ENCODE measurements around the gene MYL9.

Gene MYL9

DNA sequence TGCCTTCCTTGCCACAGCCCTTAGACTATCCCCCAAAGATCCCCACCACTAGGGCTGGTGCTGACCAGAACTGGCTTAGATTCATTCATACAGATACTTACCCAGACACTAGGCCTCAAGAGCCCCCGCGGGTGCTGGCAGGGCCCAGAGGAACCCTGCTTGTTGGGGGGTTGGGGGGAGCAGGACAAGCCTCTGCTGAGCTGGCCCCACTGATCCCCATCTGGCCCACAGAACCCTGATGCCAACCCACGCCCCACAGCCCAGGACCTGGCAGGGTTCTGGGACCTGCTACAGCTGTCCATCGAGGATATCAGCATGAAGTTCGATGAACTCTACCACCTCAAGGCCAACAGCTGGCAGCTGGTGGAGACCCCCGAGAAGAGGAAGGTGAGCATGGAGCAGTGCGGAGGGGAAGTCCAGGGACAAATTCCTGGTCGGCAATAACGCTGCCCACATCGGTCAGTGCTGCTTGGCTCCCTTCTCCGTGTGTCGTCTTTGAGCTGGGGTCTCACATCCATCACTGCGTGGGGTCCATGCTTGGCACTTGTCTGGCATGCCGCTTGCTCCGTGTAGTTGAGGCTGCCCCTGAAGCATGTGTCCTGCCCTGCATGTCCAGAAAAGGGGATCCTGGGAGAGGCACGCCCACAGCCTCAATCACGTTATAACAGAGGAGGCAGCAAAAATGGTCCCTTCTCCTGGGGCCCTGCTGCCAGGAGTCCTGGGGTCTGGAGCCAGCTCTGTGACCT is 15.5 kb upstream of the MYL9 start:
- FAIRE-seq (no peak), DNase-seq (ENCODE audit: extremely low spot score, insufficient read length, low read depth) (no peak)

- DNase-seq (ENCODE audit: extremely low spot score, insufficient read length, low read depth) (no peak), FAIRE-seq (no peak)
These were observed 14.8 kb upstream of the MYL9 start for GRCh38 chr20:36526521-36527011.

GRCh38 chr20:36527331-36528125 is 13.8 kb upstream of the MYL9 start:
- no peak for FAIRE-seq
- DNase-seq (ENCODE audit: extremely low spot score, insufficient read length, low read depth), result no peak

DNA sequence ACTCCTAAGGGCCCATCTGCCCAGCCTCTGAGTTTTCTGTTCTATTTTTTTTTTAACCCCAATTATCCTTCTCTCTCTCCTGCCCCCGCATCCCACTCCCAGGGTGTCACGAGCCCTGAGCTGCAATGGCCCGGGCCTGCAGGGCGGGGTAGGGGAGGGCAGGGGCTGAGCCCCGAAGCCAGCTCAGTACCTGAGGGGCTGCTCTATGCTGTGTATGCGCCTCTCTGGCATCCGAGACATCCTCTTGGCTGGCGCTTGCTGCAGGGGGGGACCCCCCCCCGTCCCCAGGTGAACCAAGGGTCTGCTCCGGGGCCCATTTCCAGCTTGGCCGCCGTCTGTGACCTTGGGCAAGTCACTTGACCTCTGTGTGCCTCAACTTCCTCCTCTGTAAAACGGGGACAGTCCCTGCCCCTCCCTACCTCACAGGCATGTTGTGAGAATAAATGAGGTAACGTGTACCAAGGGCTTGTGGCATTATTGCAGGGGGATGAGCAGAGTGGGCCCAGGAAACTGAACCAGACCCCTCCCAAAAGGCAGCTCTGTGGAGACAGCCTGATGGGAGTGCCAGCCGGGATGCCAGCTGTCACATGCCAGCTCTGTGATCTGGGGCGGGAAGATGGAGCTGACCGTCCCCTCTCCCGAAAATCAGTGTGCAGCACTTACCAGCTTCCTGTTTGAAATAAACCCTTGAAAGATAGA is 13.0 kb upstream of the MYL9 start:
- FAIRE-seq, result no peak
- no peak for DNase-seq (ENCODE audit: extremely low spot score, insufficient read length, low read depth)

DNA sequence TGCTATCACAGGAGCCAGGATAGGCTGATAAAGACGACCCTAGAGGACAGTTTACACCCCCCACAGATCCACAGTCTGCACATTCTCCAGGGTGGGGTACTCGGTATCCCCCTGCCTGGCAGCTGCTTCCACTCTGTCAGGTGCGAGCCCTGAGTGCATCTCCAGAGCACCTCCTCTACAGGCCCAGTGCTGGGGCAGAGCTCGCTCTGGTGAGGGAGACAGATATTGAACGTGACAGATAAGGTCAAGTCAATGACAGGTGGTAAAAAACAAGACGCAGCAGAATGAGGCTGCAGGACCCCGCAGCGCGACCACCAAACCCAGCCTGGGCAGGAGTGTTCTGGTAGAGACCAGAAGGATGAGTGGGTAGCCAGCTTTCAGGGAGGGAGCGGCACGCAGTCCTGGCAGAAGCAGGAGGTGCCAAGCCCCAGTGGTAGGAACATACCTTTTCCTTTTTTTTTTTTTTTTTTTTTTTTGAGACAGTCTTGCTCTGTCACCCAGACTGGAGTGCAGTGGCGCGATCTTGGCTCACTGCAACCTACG is 12.4 kb upstream of the MYL9 start:
- DNase-seq (ENCODE audit: extremely low spot score, insufficient read length, low read depth) (no peak), FAIRE-seq (no peak)

- FAIRE-seq, result no peak
These were observed 8.9 kb upstream of the MYL9 start for GRCh38 chr20:36532388-36532787.

DNA sequence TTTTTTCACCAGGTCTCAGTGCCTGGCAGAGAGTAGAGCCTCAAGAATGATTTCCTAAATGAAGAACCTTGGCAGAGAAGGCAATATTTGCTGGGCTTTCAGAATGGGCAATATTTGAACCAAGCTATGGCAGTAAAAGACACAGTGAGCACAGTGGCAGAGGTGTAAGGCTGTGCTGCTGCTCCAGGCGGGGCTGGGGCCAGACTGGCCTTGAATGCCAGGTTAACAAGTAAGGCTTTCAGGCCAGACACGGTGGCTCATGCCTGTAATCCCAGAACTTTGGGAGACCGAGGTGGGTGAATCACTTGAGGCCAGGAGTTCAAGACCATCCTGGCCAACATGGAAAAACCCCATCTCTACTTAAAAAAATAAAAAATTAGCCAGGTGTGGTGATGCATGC is 8.5 kb upstream of the MYL9 start:
- DNase-seq (ENCODE audit: extremely low spot score, insufficient read length, low read depth) (no peak), FAIRE-seq (no peak)

More at GRCh38 chr20:36532388-36532787, 8.9 kb upstream of the MYL9 start:
- no peak for DNase-seq (ENCODE audit: extremely low spot score, insufficient read length, low read depth)

- DNase-seq (ENCODE audit: extremely low spot score, insufficient read length, low read depth) (no peak), FAIRE-seq (no peak)
These were observed 3.1 kb upstream of the MYL9 start for GRCh38 chr20:36538026-36538722.

DNA sequence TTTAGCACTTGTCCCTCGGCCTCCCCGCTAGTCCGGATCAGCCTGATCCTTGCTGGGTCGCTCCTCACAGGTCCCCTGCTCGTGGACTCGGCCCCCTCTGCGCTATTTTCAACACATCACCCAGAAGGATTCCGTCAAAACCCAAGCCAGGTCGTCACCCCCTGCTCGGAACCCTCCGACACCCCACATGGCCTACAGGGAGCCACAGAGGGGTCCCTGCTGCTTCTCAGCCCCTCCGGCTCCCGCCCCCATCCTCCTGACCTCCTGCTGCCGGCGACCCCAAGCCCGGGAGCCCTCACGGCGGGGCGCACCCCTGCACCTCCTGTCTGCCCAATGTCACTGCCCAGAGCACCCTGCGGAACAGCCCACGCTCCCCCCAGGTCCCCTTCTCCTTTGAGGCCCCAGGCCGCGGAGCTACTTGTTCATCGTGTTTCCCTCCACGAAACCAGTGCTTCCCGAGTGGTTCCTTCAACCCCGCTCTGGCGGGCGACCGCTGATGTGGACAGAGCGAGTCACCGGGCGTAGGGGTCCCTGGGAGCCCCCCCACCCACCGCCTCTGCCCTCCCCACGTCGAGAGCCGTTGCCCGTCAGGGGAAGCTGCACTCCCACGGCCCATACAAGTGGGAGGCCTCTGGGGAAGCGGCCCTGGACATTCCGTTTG is 638 bp upstream of the MYL9 start:
- DNase-seq (ENCODE audit: extremely low spot score, insufficient read length, low read depth) (no peak), FAIRE-seq (no peak)

DNA sequence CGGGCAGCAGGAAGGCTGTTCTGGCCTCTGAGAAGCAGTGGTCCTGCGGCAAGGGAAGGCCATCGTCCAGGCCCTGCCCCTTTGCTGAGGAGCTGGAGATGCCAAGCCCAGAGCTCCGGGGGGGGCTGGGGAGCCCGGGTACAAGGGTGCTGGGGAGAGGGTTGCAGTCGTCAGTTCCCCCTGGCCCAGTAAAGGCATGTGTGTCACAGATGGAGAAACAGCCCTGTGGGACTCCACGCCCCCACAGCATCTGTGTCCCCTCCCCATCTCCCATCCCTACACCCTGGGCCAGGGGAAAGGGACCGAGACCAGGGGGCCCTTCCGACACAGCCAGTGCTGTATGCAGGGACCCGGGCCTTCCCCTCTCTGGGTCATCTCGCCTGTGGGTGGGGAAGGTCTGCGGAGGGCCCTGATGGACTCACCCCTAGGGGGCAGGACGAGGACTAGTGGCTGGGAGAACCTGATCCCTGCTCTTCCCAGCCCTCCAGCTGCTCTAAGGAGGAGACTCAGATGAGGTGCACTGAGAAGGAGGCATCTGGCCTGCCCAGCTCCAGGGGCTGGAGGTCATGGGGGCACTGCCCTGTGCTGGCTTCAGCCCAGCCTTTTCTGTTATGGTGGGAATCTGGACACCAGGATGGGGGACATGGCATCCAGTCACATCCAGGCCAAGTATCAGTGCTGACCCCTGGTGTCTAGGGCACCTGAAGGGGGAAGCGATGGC is 609 bp downstream of the MYL9 start:
- DNase-seq (ENCODE audit: extremely low spot score, insufficient read length, low read depth), result no peak

GRCh38 chr20:36542516-36543183 is 1.3 kb downstream of the MYL9 start:
- DNase-seq (ENCODE audit: extremely low spot score, insufficient read length, low read depth) (no peak), FAIRE-seq (no peak)

More for the DNA sequence above, 609 bp downstream of the MYL9 start:
- FAIRE-seq, result no peak

DNA sequence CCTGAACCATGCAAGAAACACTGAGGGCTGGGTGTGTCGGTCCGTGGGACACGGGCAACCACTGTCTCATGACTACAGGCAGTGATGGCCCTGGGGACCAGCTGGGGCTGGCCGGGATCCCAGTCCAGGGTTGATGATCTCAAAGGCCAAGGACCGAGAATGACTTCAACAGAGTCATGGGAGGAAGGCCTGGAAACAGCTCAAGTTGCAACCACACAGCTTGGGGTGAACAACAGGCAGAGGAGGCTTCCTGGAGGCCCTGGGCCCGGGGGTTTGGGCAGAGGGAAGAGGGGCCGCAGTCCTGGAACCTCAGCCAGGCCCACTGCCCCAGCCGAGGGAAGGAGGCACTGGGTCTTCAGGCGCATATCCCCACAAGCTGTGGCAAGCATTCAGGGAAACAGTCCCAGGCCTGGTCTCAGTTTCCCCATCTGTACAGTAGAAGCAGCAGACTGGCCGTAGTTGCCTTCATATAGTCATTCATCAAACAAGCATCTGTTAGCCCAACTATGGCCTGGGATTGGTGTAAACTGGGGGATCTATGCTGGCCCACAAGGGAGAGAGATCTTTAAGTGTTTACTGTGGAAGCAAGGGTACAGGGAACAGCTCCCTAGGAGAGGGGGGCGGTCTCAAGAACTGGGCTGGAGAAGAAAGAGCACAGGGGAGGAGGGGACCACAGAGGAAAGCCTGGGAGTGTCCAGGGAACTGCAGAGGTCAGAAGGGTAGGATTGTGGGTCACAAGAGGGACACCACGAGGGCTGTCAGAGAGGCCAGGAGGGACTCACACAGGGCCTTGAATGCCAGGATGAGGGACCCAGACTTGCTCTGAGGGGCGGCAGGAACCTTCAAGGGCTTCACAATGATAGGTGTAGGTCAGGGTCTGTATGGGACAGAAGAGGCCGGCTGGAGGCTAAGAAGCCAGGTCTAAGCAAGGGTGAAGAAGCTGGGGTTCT is 2.1 kb downstream of the MYL9 start:
- no peak for DNase-seq (ENCODE audit: extremely low spot score, insufficient read length, low read depth)
- no peak for FAIRE-seq

- FAIRE-seq (no peak), DNase-seq (ENCODE audit: extremely low spot score, insufficient read length, low read depth) (no peak)
These were observed 3.1 kb downstream of the MYL9 start for GRCh38 chr20:36544134-36545018.

- FAIRE-seq, result no peak
These were observed 4.9 kb downstream of the MYL9 start for GRCh38 chr20:36546111-36546736.

DNA sequence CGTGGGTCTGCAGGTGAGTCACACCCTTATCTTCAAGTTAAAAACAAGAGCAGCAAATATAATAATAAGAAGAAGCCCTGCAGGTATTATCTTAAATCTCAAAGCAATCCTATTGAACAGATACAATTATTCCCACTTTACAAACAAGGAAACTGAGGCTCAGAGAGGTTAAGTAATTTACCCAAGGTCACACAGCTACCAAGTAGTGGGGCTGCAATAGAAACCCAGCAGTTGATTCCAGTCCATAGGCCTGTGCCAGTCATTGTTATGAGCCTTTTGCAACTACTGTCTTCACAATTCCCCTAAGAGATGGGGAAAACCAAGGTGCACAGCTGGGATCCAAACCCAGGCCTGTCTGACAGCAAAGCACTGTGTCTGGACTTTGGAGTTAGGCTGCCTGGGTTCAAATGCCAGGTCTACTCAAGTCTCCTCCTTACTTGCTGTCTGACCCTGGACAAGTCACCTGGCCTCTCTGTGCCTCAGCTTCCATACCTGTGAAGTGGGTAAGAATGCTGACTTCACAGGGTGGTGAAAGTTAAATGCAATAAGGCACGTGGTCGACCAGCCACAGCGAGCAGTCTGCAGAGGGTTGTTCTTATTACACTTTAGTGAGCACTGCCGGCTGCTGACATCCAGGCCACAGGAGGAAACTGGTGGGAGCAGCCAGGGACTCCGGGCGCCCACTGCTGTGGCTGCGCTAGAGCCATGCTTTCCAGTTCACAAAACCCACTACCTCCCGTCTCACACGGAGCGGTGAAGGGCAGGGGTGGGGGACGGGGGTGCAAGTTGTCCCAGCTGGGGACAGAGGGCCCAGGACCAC is 6.1 kb downstream of the MYL9 start:
- no peak for FAIRE-seq
- DNase-seq (ENCODE audit: extremely low spot score, insufficient read length, low read depth), result no peak

More at GRCh38 chr20:36546111-36546736, 4.9 kb downstream of the MYL9 start:
- no peak for DNase-seq (ENCODE audit: extremely low spot score, insufficient read length, low read depth)
